ENCODE results near the gene CDC42BPB. TPM values are rescaled to one million over a fixed set of nuclear protein-coding genes. Genes with fewer than 3 reads are reported as not detected.

The CDC42BPB gene
- total RNA-seq, 4 donors from 2014 or later = 80.6 to 157 (median 118) TPM

GRCh38 chr14:102885737-102886447 lies 171.5 kb downstream of the CDC42BPB start:
- Histone ChIP-seq H3K36me3 (no peaks in the 10 kb centered on the region), H3K4me3 (no peak overlapping the region), H3K27me3 (no peaks in the 10 kb centered on the region), H3K9me3 (no peaks in the 10 kb centered on the region), H3K27ac (no peak overlapping the region), H3K4me1 (no peaks in the 10 kb centered on the region)
- intact Hi-C loops (cut with DNase I; ENCODE audit: low total_unique reads) = no loop called here
- TF ChIP-seq CTCF (IDR thresholded peaks at IDR 0.05) (no peak), POLR2A (IDR thresholded peaks at IDR 0.05) (no peak)
- DNase-seq = no peak

DNA sequence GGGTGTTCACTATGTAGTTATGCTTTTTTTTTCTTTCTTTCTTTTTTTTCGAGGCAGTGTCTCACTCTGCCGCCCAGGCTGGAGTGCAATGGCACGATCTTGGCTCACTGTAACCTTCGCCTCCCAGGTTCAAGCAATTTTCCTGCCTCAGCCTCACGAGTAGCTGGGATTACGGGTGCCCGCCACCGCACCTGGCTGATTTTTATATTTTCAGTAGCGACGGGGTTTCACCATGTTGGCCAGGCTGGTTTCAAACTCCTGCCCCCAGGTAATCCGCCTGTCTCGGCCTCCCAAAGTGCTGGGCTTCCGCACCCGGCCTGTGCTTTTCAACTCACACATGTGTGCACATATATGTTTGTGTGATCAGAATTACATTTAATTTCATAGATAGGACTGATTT lies 173.8 kb downstream of the CDC42BPB start:
- Histone ChIP-seq H3K4me3 (no peak overlapping the region), H3K9me3 (no peaks in the 10 kb centered on the region), H3K27ac (no peak overlapping the region), H3K4me1 (no peaks in the 10 kb centered on the region), H3K36me3 (no peaks in the 10 kb centered on the region), H3K27me3 (no peaks in the 10 kb centered on the region)
- DNase-seq = no peak
- intact Hi-C loops (cut with DNase I; ENCODE audit: low total_unique reads) = no loop called here
- TF ChIP-seq POLR2A (IDR thresholded peaks at IDR 0.05) (no peak), CTCF (IDR thresholded peaks at IDR 0.05) (no peak)

GRCh38 chr14:102883089-102883541 lies 174.2 kb downstream of the CDC42BPB start:
- Histone ChIP-seq H3K27ac (no peak overlapping the region), H3K36me3 (no peaks in the 10 kb centered on the region), H3K9me3 (no peaks in the 10 kb centered on the region), H3K4me3 (no peak overlapping the region), H3K27me3 (no peaks in the 10 kb centered on the region), H3K4me1 (no peaks in the 10 kb centered on the region)
- DNase-seq = no peak
- intact Hi-C loops (cut with DNase I; ENCODE audit: low total_unique reads) = no loop called here
- no peak for TF ChIP-seq CTCF (IDR thresholded peaks at IDR 0.05)
- TF ChIP-seq POLR2A (IDR thresholded peaks at IDR 0.05) = no peak

Other genes starting within 250 kb of the CDC42BPB start
- 1 to 10 TPM in 1 of 4 donors, under 1 TPM in 1, not detected in 2; 0.69 to 2.9 TPM for gene AMN, start 134.9 kb downstream of the CDC42BPB start, total RNA-seq
- not detected for gene LBHD2, start 26.7 kb upstream of the CDC42BPB start, total RNA-seq
- 1 to 10 TPM in 1 of 4 donors, under 1 TPM in 2, not detected in 1; under 0.01 to 5.6 (median 0.41) TPM for gene EXOC3L4, start 37.2 kb upstream of the CDC42BPB start, total RNA-seq
- 10 to 100 TPM; 29.4 to 81.4 (median 60.6) TPM for gene TNFAIP2, start 65.9 kb upstream of the CDC42BPB start, total RNA-seq